MCF 10A (cell line): Measurements from ENCODE around the gene ADPRM. TPM values are rescaled to one million over a fixed set of nuclear protein-coding genes. Genes with fewer than 3 reads are reported as not detected.

Experiments used
- BruUV-seq: library from RNA; stranded (reverse); fragments of 400-500 nt; replicated peaks from 2 replicates; lab custom pipeline; 2021; lab: Mats Ljungman, UMichigan
- CTCF ChIA-PET: fragments of 300-600 bp; sonication (Branson Sonifier 250); formaldehyde crosslinking; extraction: SDS; loops from one replicate; lab custom pipeline; 2021; ENCODE audit warnings: antibody characterized with exemption, inconsistent platforms; lab: Yijun Ruan, JAX
- POLR2A ChIA-PET: fragments of 300-600, 350-650 bp; sonication (Branson Sonifier 250); formaldehyde crosslinking; extraction: SDS; loops from one replicate; lab custom pipeline; 2020; ENCODE audit warnings: antibody characterized with exemption, inconsistent platforms; lab: Yijun Ruan, JAX
- DNase-seq: peaks from one replicate; pipeline ENCODE4 v3.0.0-alpha.2; 2018; ENCODE audit not compliant: unreplicated experiment
- H3K27ac Mint-ChIP-seq: one replicate; pipeline ENCODE4 v1.8.0; 2022; ENCODE audit warnings: mild to moderate bottlenecking, low read depth, mixed read lengths; ENCODE audit not compliant: unreplicated experiment
- H3K27me3 Mint-ChIP-seq: one replicate; pipeline ENCODE4 v1.8.0; 2022; ENCODE audit warnings: mixed read lengths; ENCODE audit not compliant: insufficient read depth, unreplicated experiment
- H3K36me3 Mint-ChIP-seq: one replicate; pipeline ENCODE4 v1.8.0; 2022; ENCODE audit warnings: mild to moderate bottlenecking, moderate library complexity, mixed read lengths; ENCODE audit not compliant: insufficient read depth, unreplicated experiment
- H3K4me1 Mint-ChIP-seq: one replicate; pipeline ENCODE4 v1.8.0; 2022; ENCODE audit warnings: mixed read lengths; ENCODE audit not compliant: insufficient read depth, unreplicated experiment
- H3K4me3 Mint-ChIP-seq: one replicate; pipeline ENCODE4 v1.8.0; 2022; ENCODE audit warnings: mild to moderate bottlenecking, moderate library complexity, mixed read lengths; ENCODE audit not compliant: unreplicated experiment
- H3K9me3 Mint-ChIP-seq: one replicate; pipeline ENCODE4 v1.8.0; 2022; ENCODE audit warnings: mixed read lengths; ENCODE audit not compliant: unreplicated experiment
- intact Hi-C: fragments of 100-400 bp; cut with micrococcal nuclease; formaldehyde crosslinking; loops from 2 replicates; pipeline ENCODE4 v1.14.1; 2022
- total RNA-seq: library from RNA; stranded (reverse); gene quantifications from 2 replicates; pipeline ENCODE4 v1.2.3, GENCODE V29; 2022
- TF ChIP-seq, protein P1 (sequence below): fragments of 200-600 bp; IDR thresholded peaks from one replicate; pipeline ENCODE4 v1.8.0; 2022; ENCODE audit warnings: antibody characterized with exemption, mild to moderate bottlenecking; ENCODE audit not compliant: unreplicated experiment

The ADPRM gene
- total RNA-seq, 1 experiment from 2014 or later: 9.8 TPM

DNA sequence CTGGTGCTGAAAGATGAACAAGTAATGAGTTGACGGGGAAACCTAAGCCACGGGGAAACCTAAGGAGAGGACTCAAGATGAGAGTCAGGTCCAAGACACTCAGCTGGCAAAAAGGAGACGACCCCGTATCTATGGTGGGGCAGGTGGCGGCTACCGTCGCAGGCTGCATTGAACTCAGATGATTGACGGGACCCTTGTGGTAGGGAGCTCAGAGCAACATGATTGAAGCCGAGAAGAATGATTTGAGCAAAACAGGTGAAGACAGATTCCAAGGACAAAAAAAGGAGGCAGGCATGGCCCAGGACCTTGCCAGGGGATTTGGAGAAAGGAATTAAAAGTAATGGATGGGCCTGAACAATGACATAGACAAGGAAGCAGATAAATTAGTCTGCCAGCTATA lies 32.8 kb upstream of the ADPRM start:
- H3K27ac Mint-ChIP-seq: no peak overlapping the region
- TF ChIP-seq, protein P1, sequence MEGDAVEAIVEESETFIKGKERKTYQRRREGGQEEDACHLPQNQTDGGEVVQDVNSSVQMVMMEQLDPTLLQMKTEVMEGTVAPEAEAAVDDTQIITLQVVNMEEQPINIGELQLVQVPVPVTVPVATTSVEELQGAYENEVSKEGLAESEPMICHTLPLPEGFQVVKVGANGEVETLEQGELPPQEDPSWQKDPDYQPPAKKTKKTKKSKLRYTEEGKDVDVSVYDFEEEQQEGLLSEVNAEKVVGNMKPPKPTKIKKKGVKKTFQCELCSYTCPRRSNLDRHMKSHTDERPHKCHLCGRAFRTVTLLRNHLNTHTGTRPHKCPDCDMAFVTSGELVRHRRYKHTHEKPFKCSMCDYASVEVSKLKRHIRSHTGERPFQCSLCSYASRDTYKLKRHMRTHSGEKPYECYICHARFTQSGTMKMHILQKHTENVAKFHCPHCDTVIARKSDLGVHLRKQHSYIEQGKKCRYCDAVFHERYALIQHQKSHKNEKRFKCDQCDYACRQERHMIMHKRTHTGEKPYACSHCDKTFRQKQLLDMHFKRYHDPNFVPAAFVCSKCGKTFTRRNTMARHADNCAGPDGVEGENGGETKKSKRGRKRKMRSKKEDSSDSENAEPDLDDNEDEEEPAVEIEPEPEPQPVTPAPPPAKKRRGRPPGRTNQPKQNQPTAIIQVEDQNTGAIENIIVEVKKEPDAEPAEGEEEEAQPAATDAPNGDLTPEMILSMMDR: no peak
- no peaks in the 10 kb centered on the region for H3K9me3 Mint-ChIP-seq
- POLR2A ChIA-PET: no interaction called here
- no peaks in the 10 kb centered on the region for H3K36me3 Mint-ChIP-seq
- no peak overlapping the region for H3K4me3 Mint-ChIP-seq
- no peaks in the 10 kb centered on the region for H3K27me3 Mint-ChIP-seq
- no TSS peak for BruUV-seq
- CTCF ChIA-PET: interaction anchor here (1.5 to 3.7 kb wide), 4 partner anchors 19 to 1271 kb away, joined by 3 to 23 read pairs (median 11); no protein-coding TSS in a partner anchor
- DNase-seq: no peak
- H3K4me1 Mint-ChIP-seq: no peaks in the 10 kb centered on the region
- intact Hi-C loops: no loop called here

DNA sequence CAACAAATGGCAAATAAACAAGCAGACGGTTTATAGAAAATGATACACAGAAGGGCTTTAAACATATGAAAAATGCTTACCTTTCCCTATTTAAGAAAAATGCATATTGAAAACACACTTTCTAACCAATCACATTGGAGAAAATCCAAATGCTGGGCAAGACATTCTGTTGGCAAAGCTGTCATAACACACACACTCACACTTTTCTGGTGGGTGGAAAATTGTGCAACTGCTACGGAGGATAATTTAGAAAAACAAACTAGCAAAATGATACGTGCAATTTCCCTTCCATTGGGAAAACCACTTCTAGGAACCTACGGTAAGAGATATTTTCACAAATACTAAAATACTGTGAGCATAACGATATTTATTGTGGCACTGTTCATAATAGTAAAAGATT lies 30.5 kb upstream of the ADPRM start:
- CTCF ChIA-PET: interaction anchor here (1.6 to 3.7 kb wide), 2 partner anchors 18 to 49 kb away, joined by 4 to 23 read pairs; no protein-coding TSS in a partner anchor
- Mint-ChIP-seq H3K9me3 (no peaks in the 10 kb centered on the region), H3K4me1 (no peaks in the 10 kb centered on the region), H3K36me3 (no peaks in the 10 kb centered on the region), H3K4me3 (no peak overlapping the region), H3K27ac (no peak overlapping the region), H3K27me3 (no peaks in the 10 kb centered on the region)
- no TSS peak for BruUV-seq
- TF ChIP-seq, protein P1: no peak
- peak; percentile 6 for DNase-seq
- intact Hi-C loops: no loop called here
- POLR2A ChIA-PET: no interaction called here

DNA sequence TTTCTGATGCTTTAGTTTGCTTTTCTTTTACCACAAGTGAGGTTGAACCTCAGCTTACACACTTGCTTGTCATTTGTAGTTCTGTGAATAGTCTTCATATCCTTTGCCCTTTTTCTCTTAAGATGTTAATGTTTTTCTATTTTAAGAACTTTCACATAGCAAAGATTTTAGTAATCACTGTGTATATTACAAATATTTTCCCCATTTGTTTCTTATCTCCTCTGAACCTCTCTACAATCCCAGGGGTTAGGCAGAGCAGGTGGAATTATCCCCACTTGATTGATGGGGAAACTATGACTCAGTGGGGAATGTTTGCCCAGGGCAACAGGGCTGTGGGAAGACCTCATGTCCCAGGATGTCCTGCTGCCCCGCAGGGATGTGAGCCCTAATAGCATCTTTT lies 28.6 kb upstream of the ADPRM start:
- H3K4me3 Mint-ChIP-seq: no peak overlapping the region
- no peaks in the 10 kb centered on the region for H3K27me3 Mint-ChIP-seq
- DNase-seq: no peak
- intact Hi-C loops: no loop called here
- ChIA-PET POLR2A (no interaction called here), CTCF (interaction anchor here (0.7 kb wide), 1 partner anchor 18 kb away, joined by 3 read pairs; no protein-coding TSS in a partner anchor)
- no peaks in the 10 kb centered on the region for H3K36me3 Mint-ChIP-seq
- H3K4me1 Mint-ChIP-seq: no peaks in the 10 kb centered on the region
- BruUV-seq: no TSS peak
- no peaks in the 10 kb centered on the region for H3K9me3 Mint-ChIP-seq
- TF ChIP-seq, protein P1: no peak
- no peak overlapping the region for H3K27ac Mint-ChIP-seq

DNA sequence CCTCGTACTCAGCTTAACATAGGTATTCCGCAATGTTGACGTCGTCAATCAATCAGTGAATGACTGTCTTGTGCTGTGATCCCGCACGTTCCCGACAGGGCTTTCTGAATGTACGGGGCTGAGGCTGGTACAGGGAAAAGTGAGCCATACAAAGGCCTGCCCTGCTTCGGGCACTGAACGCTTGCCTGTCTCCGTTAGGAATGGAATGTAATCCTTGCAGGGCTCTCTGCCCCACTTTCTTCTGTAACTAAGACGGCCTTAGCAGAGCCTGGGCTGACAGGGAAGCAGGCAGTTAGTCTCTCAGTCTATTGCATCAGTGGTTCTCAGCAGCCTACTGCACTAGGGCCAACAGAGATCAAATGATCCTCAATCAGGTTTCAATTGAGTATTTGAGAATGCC lies 24.1 kb upstream of the ADPRM start:
- no TSS peak for BruUV-seq
- CTCF ChIA-PET: no interaction called here
- no peaks in the 10 kb centered on the region for H3K9me3 Mint-ChIP-seq
- no peak for DNase-seq
- POLR2A ChIA-PET: no interaction called here
- H3K36me3 Mint-ChIP-seq: peaks cover 12% of the 10 kb centered on the region
- no peaks in the 10 kb centered on the region for H3K27me3 Mint-ChIP-seq
- H3K27ac Mint-ChIP-seq: no peak overlapping the region
- H3K4me3 Mint-ChIP-seq: no peak overlapping the region
- intact Hi-C loops: no loop called here
- TF ChIP-seq, protein P1: no peak
- no peaks in the 10 kb centered on the region for H3K4me1 Mint-ChIP-seq
